SJCRH30 (cell line): Measurements from ENCODE around the gene LRRC61. TPM values are rescaled to one million over a fixed set of nuclear protein-coding genes. Genes with fewer than 3 reads are reported as not detected.

Experiments used
- DNase-seq, 2 experiments: peaks; one replicate each; pipeline ENCODE4 v3.0.0-alpha.2; 2015 to 2020
- H3K27ac ChIP-seq: fragments of 250-450 bp; sonication (Bioruptor Pico); 2 replicates; pipeline ENCODE4 v1.5.1; 2020; ENCODE audit warnings: mild to moderate bottlenecking, moderate library complexity
- H3K27me3 ChIP-seq: fragments of 250-450 bp; sonication (Bioruptor Pico); 2 replicates; pipeline ENCODE4 v1.5.1; 2020; ENCODE audit warnings: mild to moderate bottlenecking, moderate library complexity
- H3K36me3 ChIP-seq: fragments of 250-450 bp; sonication (Bioruptor Pico); 2 replicates; pipeline ENCODE4 v1.5.1; 2020; ENCODE audit warnings: mild to moderate bottlenecking, moderate library complexity
- H3K4me1 ChIP-seq: fragments of 250-450 bp; sonication (Bioruptor Pico); 2 replicates; pipeline ENCODE4 v1.5.1; 2020; ENCODE audit warnings: mild to moderate bottlenecking, moderate library complexity
- H3K4me3 ChIP-seq: fragments of 250-450 bp; sonication (Bioruptor Pico); 2 replicates; pipeline ENCODE4 v1.5.1; 2020; ENCODE audit warnings: mild to moderate bottlenecking, moderate library complexity
- H3K9me3 ChIP-seq: fragments of 250-450 bp; sonication (Bioruptor Pico); replicated peaks from 2 replicates; pipeline ENCODE4 v1.5.1; 2020; ENCODE audit warnings: mild to moderate bottlenecking, moderate library complexity
- total RNA-seq: library from RNA; depleted of rRNA; stranded (reverse); fragments of >200 nt; shearing (Covaris generic); gene quantifications from 2 replicates; pipeline ENCODE4 v1.2.3, GENCODE V29; 2014

The LRRC61 gene
- total RNA-seq, 1 experiment from 2014 or later = not detected

DNA sequence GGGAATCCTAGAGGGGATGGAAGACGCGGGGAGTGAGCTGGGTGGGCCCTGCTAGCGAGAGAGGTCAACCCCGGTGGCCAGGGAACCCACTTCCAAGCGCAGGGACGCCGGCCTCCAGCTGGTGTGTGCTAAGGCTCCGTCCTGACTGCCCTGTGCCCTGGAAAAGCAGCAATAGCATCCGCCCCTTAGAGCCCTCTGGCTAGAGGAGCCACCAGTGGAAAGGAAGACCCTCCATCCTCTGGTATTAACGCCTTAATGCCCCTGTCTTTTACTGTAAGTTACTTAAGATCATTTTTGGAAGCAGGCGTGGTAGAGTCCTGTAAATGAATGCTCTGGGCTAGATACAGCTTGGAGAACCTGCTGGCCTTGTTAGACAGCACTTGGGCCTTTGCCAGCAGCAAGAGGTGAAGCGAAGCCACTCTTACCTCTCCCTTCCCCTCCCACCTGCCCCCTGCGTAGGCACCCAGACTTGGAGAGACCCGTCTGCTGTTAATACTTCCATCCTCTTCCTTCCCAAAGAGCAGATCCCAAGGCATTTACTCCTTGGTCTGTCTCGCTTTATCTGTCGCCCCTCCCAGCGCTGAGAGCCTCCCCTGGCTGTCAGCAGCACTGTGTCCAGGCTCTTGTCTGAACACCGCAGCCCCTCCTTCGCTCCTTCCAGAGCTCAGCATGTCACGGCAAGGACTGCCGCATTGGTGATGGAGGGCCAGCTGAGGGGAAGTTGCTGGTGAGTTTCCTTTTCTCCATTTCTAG, 50.1 kb downstream of the LRRC61 start:
- H3K4me1 ChIP-seq = peaks cover 22% of the 10 kb centered on the region
- peaks cover 42% of the 10 kb centered on the region for H3K36me3 ChIP-seq
- no peak overlapping the region for H3K4me3 ChIP-seq
- H3K27me3 ChIP-seq = no peaks in the 10 kb centered on the region
- H3K9me3 ChIP-seq = no peaks in the 10 kb centered on the region
- DNase-seq = no peak
- H3K27ac ChIP-seq = no peak overlapping the region

DNA sequence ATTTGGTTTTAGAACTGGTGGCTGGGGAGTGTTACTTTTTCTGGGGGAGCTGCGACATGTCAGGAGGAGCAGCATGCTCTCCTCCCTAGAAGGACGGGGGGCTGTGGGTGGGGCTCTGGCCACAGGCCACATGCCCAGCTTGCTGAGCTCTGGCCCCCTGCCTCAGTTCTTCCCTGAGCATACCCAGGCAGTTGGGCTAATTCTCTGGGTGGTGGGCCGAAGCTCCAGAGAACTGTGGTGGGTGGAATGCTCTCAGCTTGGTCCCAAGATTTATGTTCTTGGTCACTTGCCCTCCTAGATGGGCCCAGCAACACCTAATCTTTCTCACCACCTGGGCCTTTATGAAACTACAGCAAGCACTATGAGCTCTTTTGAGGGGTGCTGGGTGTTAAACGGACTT, 50.9 kb downstream of the LRRC61 start:
- Histone ChIP-seq H3K9me3 (no peaks in the 10 kb centered on the region), H3K27ac (no peak overlapping the region), H3K4me3 (no peak overlapping the region), H3K27me3 (no peaks in the 10 kb centered on the region), H3K36me3 (peaks cover 42% of the 10 kb centered on the region), H3K4me1 (peaks cover 22% of the 10 kb centered on the region)
- no peak for DNase-seq

DNA sequence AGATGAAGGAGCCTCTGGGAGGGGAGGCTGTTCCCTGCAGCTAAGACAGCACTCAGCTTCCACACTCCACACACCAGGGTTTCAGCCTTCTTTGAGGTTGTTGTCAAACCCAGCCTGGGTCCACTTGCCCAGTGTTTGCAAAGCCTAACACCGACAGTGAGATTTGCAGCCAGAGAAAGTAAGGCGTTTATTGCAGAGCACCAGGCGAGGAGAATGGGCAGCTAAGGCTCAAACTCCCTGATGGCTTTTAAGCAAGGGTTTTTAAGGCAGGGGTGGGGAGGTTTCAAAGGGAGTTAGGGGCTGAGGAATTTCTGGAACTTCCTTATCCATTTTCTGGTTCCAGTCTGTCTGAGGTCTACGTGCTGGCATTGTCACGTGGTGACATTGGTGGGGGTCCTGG, 51.3 kb downstream of the LRRC61 start:
- Histone ChIP-seq H3K4me3 (no peak overlapping the region), H3K27ac (no peak overlapping the region), H3K9me3 (no peaks in the 10 kb centered on the region), H3K36me3 (peaks cover 42% of the 10 kb centered on the region), H3K27me3 (no peaks in the 10 kb centered on the region), H3K4me1 (peaks cover 22% of the 10 kb centered on the region)
- no peak for DNase-seq

DNA sequence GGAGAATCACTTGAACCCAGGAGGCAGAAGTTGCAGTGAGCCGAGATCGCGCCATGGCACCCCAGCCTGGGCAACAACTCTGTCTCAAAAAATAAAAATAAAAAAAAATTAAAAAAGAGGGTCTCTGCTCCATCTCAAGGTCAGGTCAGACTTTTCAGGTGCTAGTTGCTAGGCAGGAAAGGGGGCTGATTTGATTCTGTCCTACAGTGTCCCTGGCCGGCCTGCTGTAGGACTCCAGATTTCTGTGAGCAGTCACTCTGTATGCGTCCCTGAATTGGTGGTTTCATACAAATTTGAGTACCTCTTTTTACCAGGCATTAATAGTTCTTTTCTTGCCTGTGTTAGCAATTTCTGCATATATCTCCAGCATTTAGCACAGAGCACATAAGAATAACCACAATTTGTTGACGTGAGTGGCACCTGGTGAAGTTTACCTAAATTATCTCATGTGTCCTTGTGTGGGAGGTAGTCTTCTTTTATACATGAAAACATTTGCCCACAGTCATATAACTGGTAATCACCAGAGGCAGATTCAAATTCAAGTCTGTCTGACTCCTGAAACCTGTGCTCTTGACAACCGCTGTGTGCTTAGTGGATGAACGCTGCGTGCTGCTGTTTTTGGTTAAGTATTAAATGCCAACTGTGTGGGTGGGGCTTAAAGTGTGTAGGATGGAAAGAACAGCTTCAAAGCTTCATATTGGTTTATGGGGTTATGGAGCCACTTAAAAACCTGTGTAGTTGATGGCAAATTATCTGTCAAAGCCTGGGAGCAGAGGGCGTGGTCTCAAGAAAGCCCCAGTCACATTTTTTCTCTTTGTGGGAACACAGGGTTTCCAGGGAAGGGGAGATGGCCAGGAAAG, 52.7 kb downstream of the LRRC61 start:
- no peaks in the 10 kb centered on the region for H3K27me3 ChIP-seq
- H3K4me1 ChIP-seq = peaks cover 29% of the 10 kb centered on the region
- peaks cover 35% of the 10 kb centered on the region for H3K36me3 ChIP-seq
- no peak overlapping the region for H3K27ac ChIP-seq
- no peak overlapping the region for H3K4me3 ChIP-seq
- no peaks in the 10 kb centered on the region for H3K9me3 ChIP-seq
- no peak for DNase-seq

DNA sequence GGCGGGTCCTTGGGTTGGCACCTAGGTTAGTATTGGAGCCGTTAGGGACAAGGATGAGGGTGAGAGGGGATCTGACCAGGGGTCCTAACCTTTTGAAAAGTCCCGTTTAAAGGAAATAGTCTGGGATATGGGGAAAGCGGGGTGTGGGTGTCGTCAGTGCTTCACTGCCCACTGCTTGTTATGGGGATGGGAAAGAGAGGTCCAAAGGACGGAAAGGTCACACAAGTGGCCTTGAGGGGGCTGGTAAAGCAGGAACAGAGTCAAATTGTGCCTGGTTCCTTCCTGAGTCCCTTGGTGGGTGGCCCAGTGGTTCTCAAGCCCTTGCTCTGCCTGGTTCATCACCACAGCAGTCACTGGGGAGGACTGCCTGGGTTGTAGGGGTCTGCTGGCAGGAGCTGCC, 53.4 kb downstream of the LRRC61 start:
- Histone ChIP-seq H3K4me1 (peaks cover 29% of the 10 kb centered on the region), H3K36me3 (peaks cover 29% of the 10 kb centered on the region), H3K4me3 (no peak overlapping the region), H3K9me3 (no peaks in the 10 kb centered on the region), H3K27me3 (no peaks in the 10 kb centered on the region), H3K27ac (peak overlapping the region; percentile 1; the same call in 1 of the 2 replicates)
- peak in 1 of 2 experiments; percentile 39 for DNase-seq

DNA sequence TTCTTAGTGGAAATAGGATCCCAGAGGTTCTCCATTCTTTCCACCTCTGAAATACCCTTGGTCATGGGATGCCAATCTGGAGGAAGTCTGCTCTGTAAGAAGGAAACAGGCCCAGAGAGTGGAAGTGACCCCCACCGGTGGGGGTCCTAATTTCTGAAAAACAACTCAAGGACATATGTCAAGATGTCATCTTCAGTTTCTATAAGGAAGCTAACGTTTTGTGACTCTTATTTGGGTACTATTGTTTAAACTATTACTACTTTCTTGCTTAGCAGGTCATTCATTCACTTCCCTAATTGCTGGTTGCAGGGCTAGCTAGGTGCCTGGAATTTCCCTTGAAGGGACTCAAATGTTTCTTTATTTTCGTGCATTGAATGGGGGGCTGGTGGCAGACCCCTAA, 54.0 kb downstream of the LRRC61 start:
- Histone ChIP-seq H3K36me3 (peaks cover 25% of the 10 kb centered on the region), H3K27ac (peak overlapping the region; percentile 94), H3K9me3 (no peaks in the 10 kb centered on the region), H3K4me1 (peaks cover 29% of the 10 kb centered on the region), H3K4me3 (no peak overlapping the region), H3K27me3 (no peaks in the 10 kb centered on the region)
- no peak for DNase-seq

DNA sequence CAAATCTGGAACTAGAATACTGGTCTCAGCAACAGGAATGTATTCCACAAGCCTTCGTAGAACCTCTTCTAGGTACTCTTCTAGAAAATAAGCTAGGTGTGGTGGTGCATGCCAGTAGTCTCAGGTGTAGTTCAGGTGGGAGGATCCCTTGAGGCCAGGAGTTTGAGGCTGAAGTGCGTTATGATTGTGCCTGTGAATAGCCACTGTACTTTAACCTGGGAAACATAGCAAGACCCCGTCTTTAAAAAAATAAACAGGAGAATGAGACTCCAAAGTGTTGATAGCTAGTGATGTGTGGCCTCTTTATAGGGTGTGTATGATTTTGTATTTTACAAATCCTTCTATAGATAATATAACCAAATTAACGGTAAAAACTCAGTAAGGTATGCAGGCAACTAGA, 54.5 kb downstream of the LRRC61 start:
- Histone ChIP-seq H3K36me3 (peaks cover 23% of the 10 kb centered on the region), H3K9me3 (no peaks in the 10 kb centered on the region), H3K27ac (peak overlapping the region; percentile 94), H3K4me1 (peaks cover 33% of the 10 kb centered on the region), H3K27me3 (no peaks in the 10 kb centered on the region), H3K4me3 (no peak overlapping the region)
- DNase-seq = no peak

DNA sequence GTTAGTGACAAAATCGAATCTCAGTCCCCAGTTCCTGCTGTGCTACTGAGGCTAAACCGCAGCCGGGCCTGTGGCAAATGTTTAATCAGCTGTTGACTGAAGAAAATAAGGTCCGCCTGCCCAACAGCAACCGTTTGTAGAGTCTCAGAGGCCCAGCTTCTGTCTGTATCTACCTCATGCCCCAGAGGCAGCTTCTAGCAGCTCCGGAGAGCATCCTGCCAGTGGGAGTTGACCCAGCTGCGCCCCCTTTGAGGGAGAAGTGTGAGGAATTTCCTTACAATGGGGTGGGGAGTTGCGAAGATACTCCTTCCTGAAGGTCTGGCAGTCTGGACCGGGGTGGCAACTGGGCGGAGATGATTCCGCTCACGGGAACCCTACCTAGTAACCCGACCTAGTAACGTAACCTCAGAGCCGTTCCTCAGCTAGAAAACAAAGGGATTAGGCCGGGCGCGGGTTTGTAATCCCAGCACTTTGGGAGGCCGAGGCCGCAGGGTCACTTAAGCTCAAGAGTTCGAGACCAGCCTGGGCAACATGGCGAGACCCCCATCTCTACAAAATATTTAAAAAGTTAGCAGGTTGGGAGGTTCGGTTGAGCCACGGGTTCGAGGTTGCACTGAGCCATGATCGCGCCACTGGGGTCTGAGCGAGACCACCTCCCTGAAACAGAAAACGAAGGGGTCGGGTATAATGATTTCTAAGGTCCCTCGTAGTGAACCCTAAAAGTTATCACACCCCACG, 55.1 kb downstream of the LRRC61 start:
- peak overlapping the region; percentile 62 for H3K4me3 ChIP-seq
- H3K4me1 ChIP-seq = peaks cover 39% of the 10 kb centered on the region
- no peaks in the 10 kb centered on the region for H3K9me3 ChIP-seq
- peaks cover 18% of the 10 kb centered on the region for H3K36me3 ChIP-seq
- no peaks in the 10 kb centered on the region for H3K27me3 ChIP-seq
- DNase-seq = peak; percentile 96 to 98
- peak overlapping the region; percentile 94 for H3K27ac ChIP-seq

DNA sequence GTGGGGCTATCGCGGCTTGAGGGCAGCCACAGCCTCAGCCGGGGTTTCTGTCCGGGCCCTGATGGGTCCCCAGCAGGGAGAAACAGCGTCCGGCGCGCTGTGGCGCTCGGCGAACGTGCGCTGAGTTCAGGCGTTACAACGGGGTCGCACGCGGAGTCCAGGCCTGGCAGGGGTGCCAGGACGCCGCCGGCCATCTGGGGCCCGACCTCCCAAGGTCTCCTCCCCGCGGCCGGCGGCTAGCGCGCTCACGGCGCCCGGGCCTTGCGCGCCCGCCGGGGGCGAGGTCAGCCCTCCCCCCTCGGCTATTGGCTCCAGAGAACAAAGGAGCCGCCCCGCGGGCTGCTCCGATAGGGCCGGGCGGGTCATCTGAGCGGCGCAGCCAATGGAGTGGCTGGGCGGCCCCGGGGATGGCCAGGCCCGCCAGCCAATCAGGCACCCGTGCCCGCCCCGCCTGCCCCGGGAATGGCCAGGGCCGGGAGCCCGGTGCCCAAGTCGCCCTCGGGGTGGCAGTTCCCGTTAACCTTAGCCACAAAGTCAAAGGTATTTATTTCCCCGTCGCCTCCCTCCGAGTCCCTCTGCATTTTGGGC, 55.8 kb downstream of the LRRC61 start, which contains the start of gene ZNF775:
Gene ZNF775, plus strand, starts transcription at position 478 of the 588 bp plus-strand sequence. CDS start 9,141 bp downstream, outside the sequence.
- peak within 1 kb of the TSS; percentile 62 for H3K4me3 ChIP-seq
- no peaks in the 10 kb centered on the region for H3K27me3 ChIP-seq
- peaks cover 11% of the 10 kb centered on the region for H3K36me3 ChIP-seq
- H3K27ac ChIP-seq = peak within 1 kb of the TSS; percentile 94
- DNase-seq = peak; percentile 97 to 98
- H3K9me3 ChIP-seq = no peaks in the 10 kb centered on the region
- H3K4me1 ChIP-seq = peaks cover 43% of the 10 kb centered on the region

DNA sequence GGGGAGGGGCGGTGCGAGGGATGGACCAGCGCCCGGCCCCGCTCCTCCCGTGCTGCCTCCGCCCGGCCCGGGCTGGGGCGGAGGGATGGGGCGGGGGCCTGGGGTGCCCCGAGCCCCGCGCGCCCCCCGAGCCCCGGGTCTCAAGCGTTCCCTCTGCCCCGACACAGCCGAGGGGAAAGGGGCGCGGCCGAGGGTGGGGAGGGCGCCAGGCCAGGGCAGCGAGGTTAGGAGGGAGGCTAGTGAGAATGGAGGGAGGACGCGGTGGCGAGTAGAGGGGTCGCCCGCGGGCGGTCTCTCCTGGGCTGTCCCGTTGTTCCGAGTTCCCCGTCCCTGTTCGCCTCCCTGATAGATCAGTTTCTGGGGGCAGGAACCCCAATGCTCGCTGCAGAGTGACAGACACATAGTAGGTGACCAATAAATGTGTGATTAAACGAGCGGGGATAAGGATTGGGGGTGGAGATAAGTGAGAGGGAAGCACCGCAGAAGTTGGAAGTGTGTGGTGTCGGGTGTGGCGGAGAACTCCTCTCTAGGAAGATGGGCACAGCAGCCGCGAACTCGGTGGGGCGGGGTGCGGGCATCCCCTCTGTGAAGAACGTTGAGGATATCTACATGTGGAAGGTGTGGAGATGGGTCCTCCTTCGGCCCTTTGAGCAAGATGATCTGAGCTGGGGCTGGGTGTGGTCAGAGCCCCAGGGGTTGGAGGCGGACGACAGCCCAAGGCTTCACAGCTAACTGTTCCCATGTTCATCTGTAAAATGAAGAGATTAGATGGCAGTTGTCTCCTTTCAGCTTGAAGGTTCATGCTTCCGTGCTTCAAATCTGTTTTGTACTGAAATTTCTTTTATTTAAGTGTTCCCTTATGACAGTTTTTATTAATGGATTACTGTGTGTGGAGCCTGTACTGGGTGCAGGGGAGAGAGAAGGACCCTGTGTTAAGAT, 56.6 kb downstream of the LRRC61 start:
- H3K4me1 ChIP-seq = peaks cover 51% of the 10 kb centered on the region
- peak overlapping the region; percentile 62 for H3K4me3 ChIP-seq
- no peaks in the 10 kb centered on the region for H3K27me3 ChIP-seq
- peak overlapping the region; percentile 94 for H3K27ac ChIP-seq
- peaks cover 4% of the 10 kb centered on the region for H3K36me3 ChIP-seq
- no peaks in the 10 kb centered on the region for H3K9me3 ChIP-seq
- DNase-seq = peak; percentile 56 to 62

DNA sequence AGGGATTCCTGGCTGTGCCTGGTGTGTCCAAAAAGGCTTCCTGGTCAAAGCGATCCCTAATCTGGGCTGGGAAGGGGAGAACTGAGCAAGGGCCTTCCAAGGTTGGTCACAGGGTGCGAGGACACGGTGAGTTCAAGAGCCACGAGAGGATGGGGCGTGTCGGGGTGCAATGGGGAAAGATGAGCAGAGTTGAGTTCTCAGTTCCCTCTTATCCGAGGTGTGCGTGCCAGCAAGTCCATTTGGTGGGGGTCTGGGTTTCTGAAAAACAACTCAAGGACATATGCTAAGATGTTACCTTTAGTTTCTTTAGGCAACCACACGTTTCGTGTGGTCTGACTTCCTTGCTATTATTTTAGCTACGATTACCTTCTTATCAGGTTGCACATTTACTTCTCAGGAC, 57.3 kb downstream of the LRRC61 start:
- no peak overlapping the region; the same call in 1 of the 2 replicates for H3K27ac ChIP-seq
- no peaks in the 10 kb centered on the region for H3K27me3 ChIP-seq
- H3K9me3 ChIP-seq = no peaks in the 10 kb centered on the region
- no peak for DNase-seq
- H3K4me1 ChIP-seq = peaks cover 55% of the 10 kb centered on the region
- no peaks in the 10 kb centered on the region for H3K36me3 ChIP-seq
- H3K4me3 ChIP-seq = peak overlapping the region; percentile 62

DNA sequence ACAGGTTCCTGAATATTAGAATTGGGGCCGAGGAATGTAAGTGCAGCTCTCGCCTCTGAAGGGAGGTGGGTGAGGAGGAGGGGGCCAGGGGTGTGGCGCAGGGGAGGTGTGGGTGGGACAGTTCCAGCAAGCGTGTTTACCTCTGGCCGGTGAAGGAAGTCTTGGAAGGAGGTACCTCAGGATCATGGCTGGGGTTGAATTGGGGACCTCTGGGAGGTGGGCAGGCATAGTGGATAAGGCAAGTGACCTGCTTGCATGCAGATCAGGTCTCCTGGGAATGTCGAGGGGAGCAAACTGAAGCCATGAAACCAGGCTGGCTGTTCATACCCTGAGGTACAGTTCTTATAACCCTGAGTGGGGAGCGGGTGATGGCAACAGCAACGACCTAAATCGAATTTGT, 57.9 kb downstream of the LRRC61 start:
- H3K27me3 ChIP-seq = no peaks in the 10 kb centered on the region
- peaks cover 51% of the 10 kb centered on the region for H3K4me1 ChIP-seq
- no peak overlapping the region for H3K4me3 ChIP-seq
- H3K36me3 ChIP-seq = no peaks in the 10 kb centered on the region
- H3K9me3 ChIP-seq = no peaks in the 10 kb centered on the region
- DNase-seq = no peak
- H3K27ac ChIP-seq = no peak overlapping the region

DNA sequence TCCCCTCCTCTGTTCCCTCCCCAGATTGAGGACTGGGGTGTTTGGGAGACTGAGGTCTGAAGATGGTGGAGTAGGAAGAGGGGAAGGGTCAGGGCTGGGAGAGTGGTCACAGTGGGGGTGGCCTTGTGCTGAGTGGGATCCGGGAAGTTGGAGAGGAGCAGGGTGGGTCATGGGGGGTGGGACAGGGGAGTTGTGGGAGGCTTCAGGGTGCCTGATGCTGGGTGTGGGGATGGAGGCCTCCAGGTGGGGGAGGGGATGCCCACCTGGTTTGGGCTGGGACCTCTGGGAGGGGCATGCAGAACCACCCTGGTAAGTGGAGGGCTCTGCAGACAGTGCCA, 58.6 kb downstream of the LRRC61 start:
- Histone ChIP-seq H3K9me3 (no peaks in the 10 kb centered on the region), H3K36me3 (no peaks in the 10 kb centered on the region), H3K4me1 (peaks cover 45% of the 10 kb centered on the region), H3K4me3 (no peak overlapping the region), H3K27ac (no peak overlapping the region), H3K27me3 (no peaks in the 10 kb centered on the region)
- no peak for DNase-seq
